Measurements from ENCODE around the gene MRPL2. TPM values are rescaled to one million over a fixed set of nuclear protein-coding genes. Genes with fewer than 3 reads are reported as not detected.

MRPL2 gene
- total and polyA plus RNA-seq, 2 of the 8 experiments (the other 6 are each of a cell fraction or from before 2014, with no cell fraction given), result 58.7 to 99.9 TPM

DNA sequence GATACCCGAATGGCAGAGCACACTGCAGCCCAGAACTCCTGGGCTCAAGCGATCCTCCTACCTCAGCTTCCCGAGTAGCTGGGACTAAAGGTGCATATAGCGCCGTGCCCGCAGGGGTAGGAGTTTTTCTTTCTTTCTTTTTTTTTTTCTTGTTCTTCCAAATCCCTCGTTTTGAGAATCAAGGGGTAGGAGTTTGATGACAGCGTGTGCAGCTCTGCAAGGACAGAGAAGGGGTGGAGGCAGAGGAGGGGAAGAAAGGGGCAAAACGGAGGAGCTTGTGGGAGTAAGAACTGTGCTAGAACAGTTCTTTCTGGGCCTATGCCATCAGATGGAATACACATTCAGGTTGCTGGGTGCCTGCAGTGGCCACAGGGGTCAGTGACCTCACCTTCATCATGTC, 22.5 kb downstream of the MRPL2 start:
- Histone ChIP-seq H3K9me3 (ENCODE audit: insufficient read depth in 2 of 2, low read depth in 1 of 2, low read length in 1 of 2) (no peaks in the 10 kb centered on the region), H3K56ac (replicated peaks; ENCODE audit: insufficient read length, low read depth, low read length) (no peak overlapping the region), H3K4me3 (ENCODE audit: extremely low read depth in 1 of 4, insufficient read depth in 2 of 4, low read depth in 3 of 4, low read length in 4 of 4) (no peak overlapping the region), H3K27ac (ENCODE audit: low read depth, low read length) (no peak overlapping the region), H4K91ac (replicated peaks; ENCODE audit: insufficient read length, low read length) (no peak overlapping the region), H3K9ac (replicated peaks in 1 of 4; ENCODE audit: extremely low read depth in 1 of 4, low read depth in 3 of 4, low read length in 3 of 4) (no peak overlapping the region), H4K5ac (ENCODE audit: insufficient read length, low read depth, low read length) (no peak overlapping the region), H3K18ac (ENCODE audit: extremely low read depth, low read length) (no peak overlapping the region), H4K20me1 (replicated peaks in 1 of 2; ENCODE audit: control insufficient read depth in 1 of 2, insufficient read depth in 2 of 2, low read length in 2 of 2) (peaks cover 2 to 18% of the 10 kb centered on the region in 2 experiments), H2BK12ac (ENCODE audit: low read depth, low read length) (no peak overlapping the region), H3K4me1 (replicated peaks in 1 of 4; ENCODE audit: control insufficient read depth in 3 of 4, insufficient read depth in 4 of 4, low read length in 3 of 4) (no peaks in the 10 kb centered on the region), H3K4me2 (ENCODE audit: insufficient read depth in 1 of 2, low read depth in 2 of 2, low read length in 2 of 2) (no peak overlapping the region), H3K36me3 (ENCODE audit: control insufficient read depth in 2 of 4, insufficient read depth in 4 of 4, low read length in 3 of 4) (peaks cover 2 to 30% (median 13%) of the 10 kb centered on the region in 4 experiments; a peak in 4 of 8 replicates), H2BK5ac (ENCODE audit: low read depth, low read length) (no peak overlapping the region), H3K23ac (ENCODE audit: insufficient read length) (no peak overlapping the region), H3K79me2 (ENCODE audit: control insufficient read depth in 1 of 2, insufficient read depth in 2 of 2, low read length in 2 of 2) (no peaks in the 10 kb centered on the region), H3K79me1 (ENCODE audit: low read depth, low read length) (no peaks in the 10 kb centered on the region), H2AK5ac (ENCODE audit: low read depth, low read length) (no peak overlapping the region), H3K27me3 (replicated peaks in 1 of 4; ENCODE audit: control insufficient read depth in 3 of 4, extremely low read depth in 1 of 4, insufficient read depth in 3 of 4, low read length in 3 of 4) (no peaks in the 10 kb centered on the region), H4K8ac (ENCODE audit: extremely low read depth, insufficient read depth, low read length) (no peak overlapping the region), H2AFZ (ENCODE audit: low read length) (no peak overlapping the region), H2BK120ac (replicated peaks; ENCODE audit: low read depth, low read length) (no peak overlapping the region), H2BK20ac (ENCODE audit: low read length) (no peak overlapping the region), H3K23me2 (ENCODE audit: low read depth, low read length) (peaks cover 2% of the 10 kb centered on the region; the same call in 1 of the 2 replicates), H2BK15ac (ENCODE audit: low read length) (no peak overlapping the region), H3K14ac (ENCODE audit: insufficient read length) (no peak overlapping the region), H3K4ac (replicated peaks; ENCODE audit: insufficient read length, low read depth, low read length) (no peak overlapping the region)
- no peak for FAIRE-seq
- POLR2A ChIA-PET (ENCODE audit: partially characterized antibody), result interaction anchor here (0.5 to 29.7 kb wide), 4 partner anchors 6 to 134 kb away, joined by 3 to 584 read pairs (median 294); partner anchors contain the start of genes CUL7, KLHDC3, MEA1 and RRP36
- 93% methylated on average over 9 of the region's 9 CpGs; no CpG with 5 or more reads in 1 of the 2 experiments for WGBS, 2 experiments (ENCODE audit: extremely low coverage in 1 of 2, insufficient coverage in 1 of 2, insufficient read length in 1 of 2, insufficient replicate concordance in 2 of 2, low coverage in 1 of 2, low lambda C conversion rate in 2 of 2, missing lambda C conversion rate in 1 of 2)
- CTCF ChIA-PET (ENCODE audit: partially characterized antibody), result interaction anchor here (0.8 to 1.5 kb wide), 3 partner anchors 40 to 107 kb away, joined by 3 to 4 read pairs (median 3); no protein-coding TSS in a partner anchor
- no peak for DNase-seq (ENCODE audit: low read depth in 1 of 2, low spot score in 2 of 2)
- TF ChIP-seq TEAD4 (IDR thresholded peaks at IDR 0.05; ENCODE audit: low read depth, low read length) (no peak), EZH2 (IDR thresholded peaks at IDR 0.05; ENCODE audit: low read depth, low read length, severe bottlenecking) (no peak), RAD21 (IDR thresholded peaks at IDR 0.05 in 1 of 2, conservative IDR thresholded peaks at IDR 0.05 in 1 of 2; ENCODE audit: low read depth in 2 of 2, low read length in 2 of 2) (no peak), TAF1 (IDR thresholded peaks at IDR 0.05; ENCODE audit: low read depth, low read length) (no peak), TCF12 (IDR thresholded peaks at IDR 0.05; ENCODE audit: low read depth, low read length) (no peak), CEBPB (IDR thresholded peaks at IDR 0.05; ENCODE audit: low read depth, low read length) (no peak), RNF2 (IDR thresholded peaks at IDR 0.05; ENCODE audit: borderline replicate concordance, low read depth, low read length, missing control alignments, poor library complexity, severe bottlenecking) (no peak)
- TF ChIP-seq, protein P1, sequence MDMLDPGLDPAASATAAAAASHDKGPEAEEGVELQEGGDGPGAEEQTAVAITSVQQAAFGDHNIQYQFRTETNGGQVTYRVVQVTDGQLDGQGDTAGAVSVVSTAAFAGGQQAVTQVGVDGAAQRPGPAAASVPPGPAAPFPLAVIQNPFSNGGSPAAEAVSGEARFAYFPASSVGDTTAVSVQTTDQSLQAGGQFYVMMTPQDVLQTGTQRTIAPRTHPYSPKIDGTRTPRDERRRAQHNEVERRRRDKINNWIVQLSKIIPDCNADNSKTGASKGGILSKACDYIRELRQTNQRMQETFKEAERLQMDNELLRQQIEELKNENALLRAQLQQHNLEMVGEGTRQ (IDR thresholded peaks at IDR 0.05; ENCODE audit: low read length), result no peak
- TF ChIP-seq, protein P2, sequence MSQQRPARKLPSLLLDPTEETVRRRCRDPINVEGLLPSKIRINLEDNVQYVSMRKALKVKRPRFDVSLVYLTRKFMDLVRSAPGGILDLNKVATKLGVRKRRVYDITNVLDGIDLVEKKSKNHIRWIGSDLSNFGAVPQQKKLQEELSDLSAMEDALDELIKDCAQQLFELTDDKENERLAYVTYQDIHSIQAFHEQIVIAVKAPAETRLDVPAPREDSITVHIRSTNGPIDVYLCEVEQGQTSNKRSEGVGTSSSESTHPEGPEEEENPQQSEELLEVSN (IDR thresholded peaks at IDR 0.05), result no peak
